GM21360 (cell line): ENCODE results near the gene AADACL3.

Experiments
- ATAC-seq: cut with Tn5 transposase; IDR thresholded peaks from one replicate; pipeline ENCODE4 v1.9.1; 2021; ENCODE audit warnings: mild to moderate bottlenecking, moderate library complexity; ENCODE audit not compliant: unreplicated experiment

The AADACL3 gene

DNA sequence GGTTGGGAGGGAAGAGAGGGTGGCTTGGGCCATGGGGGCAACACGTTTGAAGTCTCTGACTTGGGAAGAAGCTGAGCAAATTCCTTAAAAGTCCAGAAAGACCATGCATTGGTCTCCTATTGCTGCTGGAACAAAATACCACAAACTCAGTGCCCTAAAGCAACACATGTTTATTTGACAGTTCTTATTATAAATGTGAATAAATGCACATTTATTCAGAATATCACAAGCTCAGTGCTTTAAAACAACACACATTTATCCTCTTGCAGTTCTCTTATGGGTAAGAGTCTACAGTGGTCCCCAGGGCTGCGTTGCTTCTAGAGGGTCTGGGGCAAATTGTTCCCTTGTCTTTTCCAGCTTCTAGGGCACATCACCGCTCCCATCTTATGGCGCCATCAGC is 47.6 kb downstream of the AADACL3 start:
- ATAC-seq, result no peak

DNA sequence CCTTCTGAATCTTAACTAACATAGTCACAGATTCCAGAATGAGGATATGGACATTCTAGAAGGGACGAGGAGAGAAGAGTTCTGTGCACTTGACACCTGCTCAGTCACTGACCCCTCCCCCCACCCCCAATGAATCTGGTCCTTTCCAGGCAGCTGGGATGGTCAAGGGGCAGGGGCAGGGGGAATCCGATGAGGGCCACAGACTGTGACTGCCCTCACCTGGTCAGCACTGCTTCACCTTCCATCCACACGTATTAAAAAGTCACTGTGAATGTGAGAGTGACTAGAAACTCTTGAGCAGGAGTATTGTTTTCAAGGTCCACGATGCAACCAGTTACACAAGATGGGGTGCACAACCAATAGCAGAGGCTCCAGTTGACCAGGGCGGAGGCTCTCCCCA is 48.1 kb downstream of the AADACL3 start:
- no peak for ATAC-seq

DNA sequence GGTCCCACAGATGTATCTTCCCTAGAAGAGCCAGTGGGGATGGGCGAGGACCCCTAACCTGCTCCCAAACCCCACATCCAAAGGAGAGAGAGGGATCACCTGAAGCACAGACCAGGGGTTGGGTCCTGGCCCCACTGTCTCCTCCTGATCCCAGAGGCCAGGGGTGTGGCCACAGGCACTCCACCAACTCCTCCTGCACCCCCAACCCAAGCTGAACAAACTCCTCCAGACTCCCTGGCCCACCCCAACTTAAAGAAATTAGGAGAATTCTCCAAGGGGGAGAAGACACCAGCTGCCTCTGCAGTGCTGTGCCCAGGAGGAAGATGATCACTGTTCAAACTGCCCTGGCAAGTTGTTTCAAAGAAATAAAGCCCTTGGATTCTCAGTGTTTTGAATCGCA is 53.1 kb downstream of the AADACL3 start:
- no peak for ATAC-seq

DNA sequence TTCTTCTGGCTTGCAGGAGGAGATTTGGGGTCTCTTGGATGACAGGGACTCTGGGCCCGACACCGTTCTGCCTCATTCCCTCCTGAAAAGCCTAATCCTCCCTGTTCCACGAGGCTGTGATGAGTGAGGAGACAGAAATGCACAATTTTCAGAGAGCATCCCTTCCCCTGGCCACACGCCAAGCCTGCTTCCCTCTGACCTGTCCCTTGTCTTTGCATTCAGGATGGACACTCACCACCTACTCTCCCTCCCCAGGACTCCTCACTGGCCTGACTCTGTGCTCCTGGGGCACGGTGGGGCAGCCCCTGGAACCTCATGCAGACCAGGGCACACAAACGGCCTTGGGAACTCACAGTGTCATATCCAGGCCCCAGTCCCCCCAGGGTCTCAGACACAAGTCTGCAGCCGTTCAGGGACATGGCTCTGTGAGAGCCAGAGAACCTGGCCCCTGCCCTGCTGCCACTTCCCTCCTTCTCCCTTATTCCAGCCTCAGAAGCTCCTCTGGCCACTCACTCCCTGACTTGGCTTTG is 54.1 kb downstream of the AADACL3 start:
- ATAC-seq, result no peak

DNA sequence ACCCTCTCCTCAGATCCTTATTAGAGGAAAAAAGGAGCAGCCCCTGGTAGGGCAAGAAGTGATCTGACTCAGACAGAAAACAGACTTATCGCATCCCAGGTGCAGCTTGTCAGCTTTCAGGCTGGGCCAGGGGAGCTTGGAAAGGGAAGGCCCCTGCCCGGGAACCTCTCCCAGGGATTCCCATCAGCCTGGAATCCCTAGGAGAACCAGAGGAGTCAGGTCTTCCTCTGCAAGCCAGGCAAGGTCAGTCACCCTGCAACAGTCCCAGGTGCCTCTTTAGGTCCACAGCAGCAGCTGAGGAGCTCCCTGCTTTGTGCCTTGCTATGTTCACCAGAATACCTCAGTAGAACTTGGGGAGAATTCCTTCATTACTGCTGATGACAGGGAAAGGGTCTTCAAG is 54.7 kb downstream of the AADACL3 start:
- ATAC-seq, result no peak

DNA sequence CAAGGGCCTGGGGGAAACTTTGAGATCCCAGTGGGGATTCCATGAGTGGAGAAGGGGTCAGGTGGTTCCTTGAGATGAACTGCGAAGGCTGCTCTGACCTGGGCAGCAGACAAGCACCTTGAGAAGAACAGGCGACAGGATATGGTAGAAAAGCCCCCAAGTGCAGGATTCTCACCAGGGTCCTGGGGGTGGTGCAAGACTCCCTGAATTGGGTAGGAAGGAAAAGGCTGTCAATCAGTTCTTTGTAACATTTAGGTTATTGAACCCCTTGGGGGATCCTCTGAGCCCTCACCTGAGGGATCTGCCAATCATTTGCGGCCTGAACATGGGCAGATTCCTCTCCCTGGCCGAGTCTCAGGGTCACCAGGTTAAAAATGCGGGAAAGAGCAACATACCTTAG is 55.3 kb downstream of the AADACL3 start:
- no peak for ATAC-seq

DNA sequence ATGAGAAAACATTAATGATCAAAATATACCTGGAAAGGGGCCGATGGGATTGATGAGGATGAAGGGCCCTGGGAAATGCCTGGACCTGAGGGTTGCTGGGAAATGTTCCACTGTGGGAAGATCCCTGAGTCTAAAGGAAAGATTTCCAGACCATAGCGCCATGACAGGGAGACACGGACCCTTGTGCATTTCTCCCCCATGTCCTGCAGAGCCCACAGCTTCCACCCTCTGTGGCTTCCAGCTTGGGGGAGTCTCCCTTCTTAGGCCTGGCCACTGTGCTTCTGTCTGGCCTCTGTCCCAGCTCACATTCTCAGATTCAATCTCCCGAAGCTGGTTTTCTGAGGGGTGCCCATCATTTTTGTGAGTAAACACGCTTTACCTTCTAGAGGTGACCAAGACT is 56.6 kb downstream of the AADACL3 start:
- ATAC-seq, result no peak

DNA sequence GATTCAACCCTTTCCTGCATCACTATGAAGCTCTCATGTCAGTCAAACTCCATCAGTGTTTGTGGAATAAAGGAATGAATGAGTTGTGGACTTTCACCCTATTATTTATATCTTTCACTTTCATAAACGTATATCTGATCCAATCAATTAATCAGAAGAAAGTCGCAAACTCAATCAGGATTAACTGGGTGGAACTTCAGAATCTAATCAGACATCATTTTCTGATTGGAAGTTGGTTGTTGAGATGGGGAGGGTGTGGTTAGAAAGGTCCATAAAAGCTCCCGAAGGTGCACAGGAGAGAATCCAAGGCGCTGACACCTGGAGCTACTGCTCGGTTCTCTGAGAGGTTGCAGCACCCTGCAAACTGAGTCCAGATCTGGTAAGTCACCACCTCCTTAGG is 57.5 kb downstream of the AADACL3 start, which contains the start of gene PRAMEF12:
TSS of gene PRAMEF12 (plus strand) at position 301 of the 400 bp plus-strand sequence. CDS start 1,130 bp downstream, outside the sequence.
- ATAC-seq, result no peak

DNA sequence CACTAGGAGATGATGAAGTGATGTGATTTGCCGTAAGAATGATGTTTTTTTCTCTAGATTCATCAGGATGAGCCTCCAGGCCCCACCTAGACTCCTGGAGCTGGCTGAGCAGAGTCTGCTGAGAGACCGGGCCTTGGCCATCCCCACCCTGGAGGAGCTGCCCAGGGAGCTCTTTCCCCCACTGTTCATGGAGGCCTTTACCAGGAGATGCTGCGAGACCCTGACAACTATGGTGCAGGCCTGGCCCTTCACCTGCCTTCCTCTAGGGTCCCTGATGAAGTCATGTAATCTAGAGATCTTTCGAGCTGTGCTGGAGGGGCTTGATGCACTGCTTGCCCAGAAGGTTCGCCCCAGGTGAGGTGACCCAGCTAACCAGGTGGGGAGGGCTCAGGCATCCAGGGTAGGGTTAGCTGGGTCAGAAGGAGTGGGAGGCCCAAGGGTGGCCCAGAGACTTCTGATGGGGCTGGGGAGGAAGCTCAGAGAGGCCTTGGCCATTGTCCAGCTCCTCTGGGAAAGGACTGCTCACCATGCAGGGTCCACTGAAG is 59.0 kb downstream of the AADACL3 start:
- no peak for ATAC-seq

DNA sequence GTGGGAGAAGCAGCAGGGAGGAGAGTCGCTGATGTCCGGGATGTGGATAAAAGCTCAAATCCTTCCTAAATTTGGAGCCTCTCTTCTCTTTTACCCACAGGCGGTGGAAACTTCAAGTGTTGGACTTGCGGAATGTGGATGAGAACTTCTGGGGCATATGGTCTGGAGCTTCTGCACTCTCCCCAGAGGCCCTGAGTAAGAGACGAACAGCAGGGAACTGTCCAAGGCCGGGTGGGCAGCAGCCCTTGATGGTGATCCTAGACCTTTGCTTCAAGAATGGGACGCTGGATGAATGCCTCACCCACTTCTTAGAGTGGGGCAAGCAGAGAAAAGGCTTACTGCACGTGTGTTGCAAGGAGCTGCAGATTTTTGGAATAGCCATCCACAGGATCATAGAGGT is 59.5 kb downstream of the AADACL3 start:
- no peak for ATAC-seq

DNA sequence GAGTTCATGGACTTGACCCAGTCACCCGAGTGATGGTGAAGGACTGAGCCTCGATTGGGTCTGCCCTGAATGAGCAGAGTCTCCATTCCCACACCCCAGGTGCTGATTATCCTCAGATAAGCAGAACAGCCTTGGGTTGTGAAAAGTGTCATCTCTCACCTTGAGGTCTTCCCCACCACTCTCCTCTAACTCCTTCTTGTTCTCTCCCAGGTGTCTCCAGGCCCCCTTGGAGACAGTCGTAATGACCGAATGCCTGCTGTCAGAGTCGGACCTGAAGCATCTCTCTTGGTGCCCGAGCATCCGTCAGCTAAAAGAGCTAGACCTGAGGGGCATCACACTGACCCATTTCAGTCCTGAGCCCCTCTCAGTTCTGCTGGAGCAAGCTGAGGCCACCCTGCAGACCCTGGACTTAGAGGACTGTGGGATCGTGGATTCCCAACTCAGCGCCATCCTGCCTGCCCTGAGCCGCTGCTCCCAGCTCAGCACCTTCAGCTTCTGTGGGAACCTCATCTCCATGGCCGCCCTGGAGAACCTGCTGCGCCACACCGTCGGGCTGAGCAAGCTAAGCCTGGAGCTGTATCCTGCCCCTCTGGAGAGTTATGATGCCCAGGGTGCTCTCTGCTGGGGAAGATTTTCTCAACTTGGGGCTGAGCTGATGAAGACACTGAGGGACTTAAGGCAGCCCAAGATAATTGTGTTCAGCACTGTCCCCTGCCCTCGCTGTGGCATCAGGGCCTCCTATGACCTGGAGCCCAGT is 61.1 kb downstream of the AADACL3 start:
- ATAC-seq, result no peak
